Ovary (tissue), 3 donors: Measurements from ENCODE around the gene HIBADH.

Experiments
- POLR2A ChIP-seq: fragments of 450-650 bp; IDR thresholded peaks from one replicate; pipeline ENCODE4 v1.6.1; 2017; ENCODE audit warnings: antibody characterized with exemption, mild to moderate bottlenecking, moderate library complexity
- TF ChIP-seq, protein P1 (sequence below), 3 donors: fragments of 450-650 bp in 2 of 3; fragments of 200-600 bp in 1 of 3; IDR thresholded peaks; one replicate each; pipeline versions ENCODE4 v1.5.1 to v1.8.0; 2016 to 2022; ENCODE audit warnings: antibody characterized with exemption in 3 of 3, mild to moderate bottlenecking in 1 of 3
- donor health status: DM: no; HTN: no; CAD: no.

DNA sequence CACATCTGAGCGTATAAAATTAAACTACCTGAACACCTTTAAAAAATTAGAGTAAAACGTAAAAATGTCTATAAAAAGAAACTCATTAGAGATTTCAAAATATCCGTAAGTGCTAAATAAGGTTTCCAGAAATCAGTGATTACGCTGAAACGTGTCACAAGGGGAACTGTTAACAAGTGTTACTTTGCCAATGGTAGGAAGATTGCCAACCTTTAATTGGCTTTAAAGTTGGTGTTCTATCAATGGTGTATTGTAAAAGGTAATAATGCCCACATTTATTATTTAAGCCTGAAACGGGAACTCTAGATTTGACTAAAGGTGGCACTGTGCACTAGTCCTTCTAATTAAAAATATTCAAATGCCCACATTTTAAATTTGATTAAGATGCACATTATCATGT, 37.8 kb upstream of the HIBADH start:
- no peak for TF ChIP-seq POLR2A
- TF ChIP-seq, protein P1, sequence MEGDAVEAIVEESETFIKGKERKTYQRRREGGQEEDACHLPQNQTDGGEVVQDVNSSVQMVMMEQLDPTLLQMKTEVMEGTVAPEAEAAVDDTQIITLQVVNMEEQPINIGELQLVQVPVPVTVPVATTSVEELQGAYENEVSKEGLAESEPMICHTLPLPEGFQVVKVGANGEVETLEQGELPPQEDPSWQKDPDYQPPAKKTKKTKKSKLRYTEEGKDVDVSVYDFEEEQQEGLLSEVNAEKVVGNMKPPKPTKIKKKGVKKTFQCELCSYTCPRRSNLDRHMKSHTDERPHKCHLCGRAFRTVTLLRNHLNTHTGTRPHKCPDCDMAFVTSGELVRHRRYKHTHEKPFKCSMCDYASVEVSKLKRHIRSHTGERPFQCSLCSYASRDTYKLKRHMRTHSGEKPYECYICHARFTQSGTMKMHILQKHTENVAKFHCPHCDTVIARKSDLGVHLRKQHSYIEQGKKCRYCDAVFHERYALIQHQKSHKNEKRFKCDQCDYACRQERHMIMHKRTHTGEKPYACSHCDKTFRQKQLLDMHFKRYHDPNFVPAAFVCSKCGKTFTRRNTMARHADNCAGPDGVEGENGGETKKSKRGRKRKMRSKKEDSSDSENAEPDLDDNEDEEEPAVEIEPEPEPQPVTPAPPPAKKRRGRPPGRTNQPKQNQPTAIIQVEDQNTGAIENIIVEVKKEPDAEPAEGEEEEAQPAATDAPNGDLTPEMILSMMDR (IDR thresholded peaks at IDR 0.05) = no peak
